K562 (cell line): ENCODE measurements around the gene XRRA1. TPM values are rescaled to one million over a fixed set of nuclear protein-coding genes. Genes with fewer than 3 reads are reported as not detected.

Source experiments
- ATAC-seq: fragments of 200-7000 bp; cut with Tn5 transposase; 3 replicates; pipeline ENCODE4 v1.9.1; 2020; ENCODE audit warnings: moderate library complexity
- Bru-seq: library from RNA; stranded (reverse); fragments of 400-500 nt; gene quantifications from one replicate; lab custom pipeline; 2021; lab: Mats Ljungman, UMichigan
- BruChase-seq, 2 experiments: library from RNA; stranded (reverse); fragments of 400-500 nt; gene quantifications; one replicate each; lab custom pipeline; 2021; lab: Mats Ljungman, UMichigan
- BruUV-seq: library from RNA; stranded (reverse); fragments of 400-500 nt; replicated peaks from 2 replicates; lab custom pipeline; 2021; lab: Mats Ljungman, UMichigan
- CTCF ChIA-PET: fragments of 300-600 bp; formaldehyde crosslinking; extraction: SDS; loops from one replicate; lab custom pipeline; 2021; ENCODE audit warnings: low intra/inter-chr PET ratio; lab: Yijun Ruan, JAX
- POLR2A ChIA-PET: fragments of 300-600, 350-650 bp; sonication (Branson Sonifier 250); formaldehyde crosslinking; extraction: SDS; loops from one replicate; lab custom pipeline; 2021; ENCODE audit warnings: antibody characterized with exemption, inconsistent platforms; lab: Yijun Ruan, JAX
- DNase-seq, 4 experiments: peaks; one replicate each; pipeline versions ENCODE4 v3.0.0 to v3.0.0-alpha.2; 2011 to 2018; ENCODE audit warnings: low spot score in 3 of 4, mixed read lengths in 3 of 4; ENCODE audit errors: extremely low read depth in 1 of 4
- FAIRE-seq: peaks from 2 replicates; lab custom pipeline; 2011; peaks lifted over from hg19 to GRCh38; lab: Jason Lieb, UNC
- H2AFZ ChIP-seq: 2 replicates; pipeline ENCODE4 v1.6.0; 2011; ENCODE audit warnings: low read depth, low read length, control low read depth, inconsistent platforms
- H3K27ac ChIP-seq: fragments of 200-600 bp; 3 replicates; pipeline ENCODE4 v1.8.0; 2011; ENCODE audit warnings: low read depth, mild to moderate bottlenecking, control low read depth, inconsistent platforms, low read length, moderate library complexity, mixed read lengths; ENCODE audit errors: extremely low read depth
- H3K27me3 ChIP-seq, 2 experiments: fragments of 300-600 bp in 1 of 2; 2 replicates in 1 of 2; 3 replicates in 1 of 2; pipeline versions ENCODE4 v1.6.0 to v1.8.0; 2011; ENCODE audit warnings: inconsistent platforms in 2 of 2, low read length in 2 of 2, mild to moderate bottlenecking in 1 of 2, mixed read lengths in 1 of 2, moderate library complexity in 1 of 2; ENCODE audit not compliant: control insufficient read depth in 2 of 2, insufficient read depth in 2 of 2
- H3K36me3 ChIP-seq: fragments of 300-600 bp; 3 replicates; pipeline ENCODE4 v1.8.0; 2011; ENCODE audit warnings: mild to moderate bottlenecking, low read length, inconsistent platforms; ENCODE audit not compliant: control insufficient read depth, insufficient read depth
- H3K4me1 ChIP-seq, 2 experiments: fragments of 200-600 bp in 1 of 2; replicated peaks in 1 of 2; 2 replicates in 1 of 2; 3 replicates in 1 of 2; pipeline versions ENCODE4 v1.5.1 to v1.8.0; 2011; ENCODE audit warnings: inconsistent platforms in 2 of 2, low read length in 2 of 2, mild to moderate bottlenecking in 1 of 2, mixed read lengths in 1 of 2, moderate library complexity in 1 of 2; ENCODE audit not compliant: control insufficient read depth in 2 of 2, insufficient read depth in 2 of 2
- H3K4me2 ChIP-seq: 2 replicates; pipeline ENCODE4 v1.6.1; 2011; ENCODE audit warnings: low read length, control low read depth, inconsistent platforms, mixed read lengths; ENCODE audit not compliant: insufficient read depth
- H3K4me3 ChIP-seq: fragments of 200-600 bp; sonication (generic), shearing (Covaris generic); 2 replicates; pipeline ENCODE4 v1.5.1; 2016; ENCODE audit warnings: control low read depth, inconsistent platforms
- H3K79me2 ChIP-seq: fragments of 200-600 bp; 3 replicates; pipeline ENCODE4 v1.8.0; 2011; ENCODE audit warnings: low read length, inconsistent platforms; ENCODE audit not compliant: control insufficient read depth, insufficient read depth
- H3K9ac ChIP-seq, 2 experiments: 2 replicates each; pipeline versions ENCODE4 v1.6.0 to v1.6.1; 2011; ENCODE audit warnings: low read depth in 2 of 2, low read length in 2 of 2, control low read depth in 1 of 2, inconsistent platforms in 1 of 2, mild to moderate bottlenecking in 1 of 2, mixed read lengths in 1 of 2; ENCODE audit not compliant: insufficient read depth in 1 of 2
- H3K9me1 ChIP-seq: one replicate; pipeline ENCODE4 v1.6.0; 2011; ENCODE audit warnings: inconsistent platforms, mild to moderate bottlenecking, low read length, moderate library complexity; ENCODE audit not compliant: control insufficient read depth, insufficient read depth
- H3K9me3 ChIP-seq: replicated peaks from 2 replicates; pipeline ENCODE4 v1.5.1; 2011; ENCODE audit warnings: low read depth, low read length, inconsistent platforms; ENCODE audit not compliant: control insufficient read depth, insufficient read depth
- H4K20me1 ChIP-seq: replicated peaks from 2 replicates; pipeline ENCODE4 v1.6.1; 2011; ENCODE audit warnings: low read length, inconsistent platforms, mixed read lengths; ENCODE audit not compliant: control insufficient read depth, insufficient read depth
- CREB3 ChIP-seq: fragments of 450-650 bp; conservative IDR thresholded peaks from 2 replicates; pipeline ENCODE4 v1.6.1; 2016; ENCODE audit warnings: missing genetic modification characterization, low read depth, mild to moderate bottlenecking, missing compliant biosample characterization, moderate library complexity
- MAX ChIP-seq: sonication (generic); formaldehyde crosslinking; IDR thresholded peaks from 2 replicates; pipeline ENCODE4 v1.9.0; 2022; ENCODE audit warnings: mild to moderate bottlenecking, missing genetic modification reagents
- RFX7 ChIP-seq: fragments of 250-450 bp; sonication (Bioruptor Pico); IDR thresholded peaks from 2 replicates; pipeline ENCODE4 v1.5.1; 2021; ENCODE audit warnings: mild to moderate bottlenecking
- USF2 ChIP-seq: sonication (generic); formaldehyde crosslinking; IDR thresholded peaks from 2 replicates; pipeline ENCODE4 v1.5.0; 2020; ENCODE audit warnings: missing genetic modification reagents
- ZNF174 ChIP-seq: fragments of 250-450 bp; sonication (Bioruptor Pico); IDR thresholded peaks from 2 replicates; pipeline ENCODE4 v1.4.0; 2020; ENCODE audit warnings: mild to moderate bottlenecking
- WGBS: fragments of 100-300 bp; shearing (Covaris generic); methylation state at CpG from one replicate; pipeline ENCODE4 v1.1.6; 2016; ENCODE audit warnings: low coverage, mixed read lengths; ENCODE audit not compliant: insufficient coverage; ENCODE audit errors: missing lambda C conversion rate; 5-methylcytosine and 5-hydroxymethylcytosine counted together
- in situ Hi-C: fragments of 300-500 bp; cut with MboI; formaldehyde crosslinking; loops from 4 replicates; pipeline ENCODE4 v1.15.0; 2018; ENCODE audit warnings: inconsistent platforms, mixed read lengths
- intact Hi-C: fragments of 100-400 bp; cut with micrococcal nuclease; formaldehyde crosslinking; loops from 2 replicates; pipeline ENCODE4 v1.14.2; 2022
- long read RNA-seq, 3 experiments: library from polyadenylated mRNA in 2 of 3; library from RNA in 1 of 3; unstranded in 2 of 3; stranded (forward) in 1 of 3; transcript quantifications; one replicate each; pipeline ENCODE4 v2.0.0, GENCODE V29; 2019 to 2022
- polyA minus RNA-seq, 3 experiments: library from RNA; depleted of rRNA, polyadenylated mRNA; stranded (reverse); fragments of >200 nt; gene quantifications; 2 replicates each; pipeline ENCODE4 v1.2.3, GENCODE V29; 2011
- polyA plus RNA-seq, 8 experiments: library from polyadenylated mRNA; depleted of rRNA in 4 of 8; stranded (reverse) in 5 of 8; unstranded in 3 of 8; fragments of >200 nt; fragmentation: Nextera tagmentation in 2 of 8; fragmentation: Illumina TruSeq in 1 of 8; extraction: Ambion mirVana in 2 of 8; extraction: Trizol in 1 of 8; gene quantifications; 2 replicates each; pipeline versions ENCODE4 v1.2.1 to v1.2.3, GENCODE V29; 2011 to 2014; ENCODE audit warnings: inconsistent platforms in 1 of 8, missing spikeins in 1 of 8
- total RNA-seq, 7 experiments: library from RNA; depleted of rRNA in 6 of 7; stranded (reverse); fragments of >200 nt in 6 of 7; fragmentation: Illumina TruSeq in 2 of 7; extraction: Trizol in 2 of 7; gene quantifications; 2 replicates each; pipeline versions ENCODE4 v1.2.1 to v1.2.3, GENCODE V29; 2011 to 2021; ENCODE audit warnings: low replicate concordance in 1 of 7
- TF ChIP-seq, protein P1 (sequence below), 2 experiments: fragments of 450-650 bp in 1 of 2; IDR thresholded peaks; 2 replicates each; pipeline ENCODE4 v1.6.1; 2011 to 2017; ENCODE audit warnings: low read depth in 2 of 2, antibody characterized with exemption in 1 of 2, borderline replicate concordance in 1 of 2, low read length in 1 of 2, mild to moderate bottlenecking in 1 of 2, mixed read lengths in 1 of 2; ENCODE audit not compliant: control insufficient read depth in 1 of 2

XRRA1 gene
- total RNA-seq (2011; cell fraction: chromatin; rRNA removed; ENCODE audit: low replicate concordance), result 113 and 146 TPM in 2 replicates
- 45.7 and 54.9 TPM in 2 replicates for total RNA-seq (2011; cell fraction: nucleolus; rRNA removed)
- total RNA-seq (2011; cell fraction: nucleoplasm; rRNA removed), result 74.1 and 109 TPM in 2 replicates
- total RNA-seq (2014; rRNA removed) (18.3 and 20.1 TPM in 2 replicates), total RNA-seq (2014; rRNA removed; fragmentation: Illumina TruSeq; extraction: Trizol) (12.8 and 15.9 TPM in 2 replicates), total RNA-seq (2015; rRNA removed; fragmentation: Illumina TruSeq; extraction: Trizol) (16.0 and 18.0 TPM in 2 replicates), total RNA-seq (2021) (20.6 and 22.5 TPM in 2 replicates), polyA plus RNA-seq (2011; rRNA removed) (16.0 and 21.2 TPM in 2 replicates), polyA plus RNA-seq (2014; fragmentation: Illumina TruSeq; extraction: Trizol) (17.1 and 18.0 TPM in 2 replicates), polyA plus RNA-seq (2014; fragmentation: Nextera tagmentation; extraction: Ambion mirVana) (1 to 10 TPM; 5.0 to 8.9 TPM), polyA plus RNA-seq (2014; rRNA removed) (10.3 and 11.6 TPM in 2 replicates), polyA minus RNA-seq (2011; rRNA and poly(A)+ RNA removed) (30.6 and 35.3 TPM in 2 replicates), Bru-seq, nascent RNA (percentile 70 among the genes with signal in this experiment), BruChase-seq, experiment 1, labeled RNA remaining after a 2-hour chase (percentile 73 among the genes with signal in this experiment), BruChase-seq, experiment 2, labeled RNA remaining after a 6-hour chase (percentile 71 among the genes with signal in this experiment)
- 12.9 and 14.1 TPM in 2 replicates for polyA plus RNA-seq (2011; cell fraction: cytosol; rRNA removed)
- polyA plus RNA-seq (2011; cell fraction: nucleus; rRNA removed), result 24.3 and 38.6 TPM in 2 replicates
- 15.9 and 18.1 TPM in 2 replicates for polyA plus RNA-seq (2012)
- polyA minus RNA-seq (2011; cell fraction: cytosol; rRNA and poly(A)+ RNA removed), result 17.0 and 23.7 TPM in 2 replicates
- 27.5 and 42.0 TPM in 2 replicates for polyA minus RNA-seq (2011; cell fraction: nucleus; rRNA and poly(A)+ RNA removed)
- long read RNA-seq, experiment 1, partial matches to known transcripts, result 6 of 40 reads
- long read RNA-seq, experiment 1, other reads (novel, unspliced or antisense), result 33 of 40 reads
- long read RNA-seq, experiment 2, partial matches to known transcripts, result 1 of 16 reads
- long read RNA-seq, experiment 2, other reads (novel, unspliced or antisense), result 14 of 16 reads
- long read RNA-seq, experiment 3, partial matches to known transcripts, result 0 of 15 reads
- long read RNA-seq, experiment 3, other reads (novel, unspliced or antisense), result 15 of 15 reads

DNA sequence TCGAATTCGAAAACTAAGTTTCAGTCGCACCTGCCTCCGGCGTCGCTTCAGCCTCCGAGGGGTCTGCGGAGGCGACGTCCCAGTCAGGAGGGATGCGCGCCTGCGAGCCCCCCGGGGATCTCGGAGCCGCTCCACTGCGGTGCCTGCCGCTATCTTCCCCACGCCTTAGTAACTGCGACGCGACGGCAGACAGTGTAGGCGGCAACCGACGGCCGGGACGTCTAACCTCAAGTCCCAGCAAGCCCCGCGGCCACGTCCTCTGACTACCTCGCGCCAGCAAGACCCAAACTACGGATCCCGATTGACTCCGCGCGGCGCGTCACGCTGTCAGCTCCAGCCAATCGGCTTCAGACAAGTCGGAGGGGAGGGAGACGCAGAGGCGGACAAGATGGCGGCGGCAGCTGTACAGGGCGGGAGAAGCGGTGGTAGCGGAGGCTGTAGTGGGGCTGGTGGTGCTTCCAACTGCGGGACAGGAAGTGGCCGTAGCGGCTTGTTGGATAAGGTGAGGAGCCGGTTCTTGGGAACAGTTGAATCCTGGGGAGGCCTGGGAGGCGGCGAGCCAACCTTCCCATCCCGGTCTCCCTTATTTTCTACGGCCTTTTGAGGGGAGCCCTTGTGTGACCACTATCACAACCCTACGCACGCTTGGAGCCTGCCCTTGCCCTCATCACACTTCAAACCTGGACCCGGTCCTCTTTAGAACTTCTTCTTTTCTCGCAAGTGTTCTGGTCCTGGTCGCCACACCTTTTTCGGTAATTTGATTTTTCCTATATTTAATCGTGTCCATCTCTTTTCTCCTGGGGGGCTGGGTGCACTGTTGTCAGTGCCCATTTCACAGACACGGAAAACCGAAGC is at the start of gene XRRA1, which contains the start of gene SPCS2:
XRRA1 (minus strand) TSS at position 194 of the 855 bp plus-strand sequence. CDS start 8,213 bp downstream, outside the sequence.
SPCS2 (plus strand) TSS at position 369 of the 855 bp plus-strand sequence; CDS start at position 389, 20 bp downstream.
- CTCF ChIA-PET, result interaction anchor here (0.6 kb wide), 1 partner anchor 11 kb away, joined by 3 read pairs; no protein-coding TSS in a partner anchor
- Histone ChIP-seq H3K4me2 (peak within 1 kb of the TSS; percentile 95), H3K9me1 (no peaks in the 10 kb centered on the region), H3K79me2 (peaks cover 78% of the 10 kb centered on the region), H3K36me3 (peaks cover 50% of the 10 kb centered on the region), H3K27ac (peak within 1 kb of the TSS; percentile 81), H3K4me1 (peaks cover 6 to 19% of the 10 kb centered on the region in 2 experiments; a peak in 3 of 5 replicates), H2AFZ (peak within 1 kb of the TSS; percentile 95), H3K9me3 (no peaks in the 10 kb centered on the region), H3K27me3 (no peaks in the 10 kb centered on the region), H3K4me3 (peak within 1 kb of the TSS; percentile 93), H3K9ac (peak within 1 kb of the TSS; percentile 88 to 97), H4K20me1 (peaks cover 7% of the 10 kb centered on the region; the same call in 1 of the 2 replicates)
- ATAC-seq (peak; percentile 95), FAIRE-seq (peak; percentile 91), DNase-seq (peak; percentile 94 to 99 (median 95))
- TSS peak; percentile 71 for BruUV-seq
- POLR2A ChIA-PET, result interaction anchor here (0.6 to 4.2 kb wide), 17 partner anchors 9 to 615 kb away, joined by 3 to 27 read pairs (median 4); partner anchors contain the start of gene NEU3
- intact Hi-C loops, result loop anchor here (2.0 kb wide), 1 partner anchor 40 kb away; the partner anchor contains the start of gene NEU3
- WGBS, result under 1% methylated on average over 65 of the region's 67 CpGs
- in situ Hi-C loops, result no loop called here
- TF ChIP-seq, protein P1, sequence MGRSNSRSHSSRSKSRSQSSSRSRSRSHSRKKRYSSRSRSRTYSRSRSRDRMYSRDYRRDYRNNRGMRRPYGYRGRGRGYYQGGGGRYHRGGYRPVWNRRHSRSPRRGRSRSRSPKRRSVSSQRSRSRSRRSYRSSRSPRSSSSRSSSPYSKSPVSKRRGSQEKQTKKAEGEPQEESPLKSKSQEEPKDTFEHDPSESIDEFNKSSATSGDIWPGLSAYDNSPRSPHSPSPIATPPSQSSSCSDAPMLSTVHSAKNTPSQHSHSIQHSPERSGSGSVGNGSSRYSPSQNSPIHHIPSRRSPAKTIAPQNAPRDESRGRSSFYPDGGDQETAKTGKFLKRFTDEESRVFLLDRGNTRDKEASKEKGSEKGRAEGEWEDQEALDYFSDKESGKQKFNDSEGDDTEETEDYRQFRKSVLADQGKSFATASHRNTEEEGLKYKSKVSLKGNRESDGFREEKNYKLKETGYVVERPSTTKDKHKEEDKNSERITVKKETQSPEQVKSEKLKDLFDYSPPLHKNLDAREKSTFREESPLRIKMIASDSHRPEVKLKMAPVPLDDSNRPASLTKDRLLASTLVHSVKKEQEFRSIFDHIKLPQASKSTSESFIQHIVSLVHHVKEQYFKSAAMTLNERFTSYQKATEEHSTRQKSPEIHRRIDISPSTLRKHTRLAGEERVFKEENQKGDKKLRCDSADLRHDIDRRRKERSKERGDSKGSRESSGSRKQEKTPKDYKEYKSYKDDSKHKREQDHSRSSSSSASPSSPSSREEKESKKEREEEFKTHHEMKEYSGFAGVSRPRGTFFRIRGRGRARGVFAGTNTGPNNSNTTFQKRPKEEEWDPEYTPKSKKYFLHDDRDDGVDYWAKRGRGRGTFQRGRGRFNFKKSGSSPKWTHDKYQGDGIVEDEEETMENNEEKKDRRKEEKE (IDR thresholded peaks at IDR 0.05; ENCODE audit: borderline replicate concordance in 1 of 2, control insufficient read depth in 1 of 2, low read depth in 2 of 2, low read length in 1 of 2), result no peak
- TF ChIP-seq MAX (peak; percentile 90), ZNF174 (CRISPR knock-in tag) (no peak), USF2 (peak; percentile 96), RFX7 (CRISPR knock-in tag) (no peak), CREB3 (no peak)
